Astrocyte (in vitro differentiated cells and primary cell): Measurements from ENCODE around the gene DIAPH2.

Experiments used
- CTCF ChIP-seq: IDR thresholded peaks from 2 replicates; pipeline ENCODE4 v1.5.1; 2011; ENCODE audit warnings: low read depth, mild to moderate bottlenecking, inconsistent platforms, low read length, moderate library complexity; ENCODE audit not compliant: insufficient read depth
- EZH2 ChIP-seq: IDR thresholded peaks from 2 replicates; pipeline ENCODE4 v1.6.1; 2012; ENCODE audit warnings: mild to moderate bottlenecking, low read length, inconsistent platforms; ENCODE audit not compliant: insufficient read depth

GRCh38 chrX:96650023-96650422 is 34.6 kb upstream of the DIAPH2 start:
- TF ChIP-seq CTCF (no peak), EZH2 (no peak)
